ENCODE data around the gene SLC1A2. TPM values are rescaled to one million over a fixed set of nuclear protein-coding genes. Genes with fewer than 3 reads are reported as not detected.

SLC1A2 gene
- polyA plus RNA-seq, 1 experiment: 0.60 TPM

DNA sequence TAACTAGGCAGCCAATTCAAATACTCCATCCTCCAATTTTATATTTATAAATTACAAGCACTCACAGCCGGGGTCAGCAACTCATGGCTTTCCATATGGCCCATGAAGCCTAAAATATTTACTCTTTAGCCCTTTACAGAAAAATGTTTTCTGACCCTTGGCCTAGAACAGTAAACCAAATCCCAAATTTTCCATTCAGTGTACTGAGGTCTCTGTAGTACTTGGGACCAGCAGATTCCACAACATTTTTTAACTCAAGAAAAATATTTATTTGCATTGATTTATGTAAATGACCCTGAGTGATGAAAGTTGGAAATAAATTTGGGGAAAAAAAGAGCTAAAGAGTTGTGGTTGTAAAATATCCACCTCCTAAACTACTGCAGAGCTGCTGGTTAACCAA is 82.6 kb downstream of the SLC1A2 start:
- TF ChIP-seq CTCF (IDR thresholded peaks at IDR 0.05; ENCODE audit: insufficient read depth, low read depth, low read length): no peak
- CTCF ChIA-PET: interaction anchor here (0.6 to 3.0 kb wide), 9 partner anchors 8 to 117 kb away, joined by 3 to 10 read pairs (median 3); no protein-coding TSS in a partner anchor
- no peaks in the 10 kb centered on the region for H3K27me3 ChIP-seq (ENCODE audit: control insufficient read depth, insufficient read depth, low read length)
- POLR2A ChIA-PET: interaction anchor here (0.6 kb wide), 1 partner anchor 410 kb away, joined by 3 read pairs; no protein-coding TSS in a partner anchor
- no peak overlapping the region for H3K4me3 ChIP-seq (ENCODE audit: low read depth, low read length)
- H3K36me3 ChIP-seq (ENCODE audit: control insufficient read depth, insufficient read depth, low read length): no peaks in the 10 kb centered on the region
- no peak for DNase-seq (ENCODE audit: low read depth)

DNA sequence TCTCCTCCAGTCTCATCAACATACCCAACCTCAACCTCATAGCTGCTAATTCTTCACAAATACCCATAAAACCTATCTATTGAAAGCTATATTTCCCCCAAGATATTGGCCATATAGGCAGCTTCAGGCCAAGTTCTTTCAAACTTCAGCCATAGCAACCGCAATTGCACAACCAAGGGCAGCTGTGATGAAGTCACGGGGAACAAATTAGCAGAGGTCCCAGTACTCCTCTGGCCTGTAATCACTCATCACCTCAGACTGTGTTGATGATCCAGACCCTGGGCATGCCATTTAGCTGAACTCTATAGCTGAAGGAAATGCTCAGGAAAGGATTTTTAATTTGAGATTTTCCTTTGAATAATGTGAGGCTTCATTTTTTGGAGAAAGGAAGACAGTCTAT is 84.1 kb downstream of the SLC1A2 start:
- Histone ChIP-seq H3K4me3 (ENCODE audit: low read depth, low read length) (no peak overlapping the region), H3K36me3 (ENCODE audit: control insufficient read depth, insufficient read depth, low read length) (no peaks in the 10 kb centered on the region), H3K27me3 (ENCODE audit: control insufficient read depth, insufficient read depth, low read length) (no peaks in the 10 kb centered on the region)
- POLR2A ChIA-PET: no interaction called here
- no peak for DNase-seq (ENCODE audit: low read depth)
- CTCF ChIA-PET: interaction anchor here (1.2 to 3.0 kb wide), 3 partner anchors 8 to 25 kb away, joined by 3 to 10 read pairs (median 4); no protein-coding TSS in a partner anchor
- no peak for TF ChIP-seq CTCF (IDR thresholded peaks at IDR 0.05; ENCODE audit: insufficient read depth, low read depth, low read length)

DNA sequence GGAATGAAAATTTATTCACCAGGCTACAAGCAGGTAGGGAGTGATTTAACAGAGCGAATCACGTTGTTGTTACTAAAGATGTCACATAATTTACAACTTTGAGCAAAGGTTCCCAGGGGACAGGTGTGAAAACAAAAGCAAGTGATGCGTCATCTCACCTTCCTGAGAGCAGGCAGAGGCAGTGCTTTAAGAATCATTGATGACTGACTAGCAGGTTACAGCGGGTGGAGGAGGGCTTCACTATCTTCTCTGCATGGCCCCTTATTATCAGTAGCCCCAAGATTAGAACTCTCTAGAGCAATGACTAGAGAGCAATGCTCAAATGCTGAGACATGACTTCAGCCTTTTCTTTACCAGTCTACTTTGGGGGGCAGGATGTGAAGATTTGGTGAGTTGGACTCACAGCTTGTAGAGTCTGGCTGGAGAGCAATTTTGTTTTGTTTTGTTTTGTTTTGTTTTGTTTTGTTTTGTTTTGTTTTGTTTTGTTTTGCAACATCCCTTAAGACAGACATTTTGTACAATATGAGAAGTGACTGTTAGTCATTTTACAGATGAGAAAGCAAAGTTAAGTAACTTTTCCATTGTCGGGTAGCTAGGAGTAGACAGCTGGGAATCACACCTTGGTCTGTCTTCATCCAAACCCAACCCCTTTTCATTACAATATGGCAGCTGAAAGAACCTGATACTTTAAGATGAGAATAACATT is 84.8 kb downstream of the SLC1A2 start:
- POLR2A ChIA-PET: no interaction called here
- Histone ChIP-seq H3K36me3 (ENCODE audit: control insufficient read depth, insufficient read depth, low read length) (no peaks in the 10 kb centered on the region), H3K4me3 (ENCODE audit: low read depth, low read length) (no peak overlapping the region), H3K27me3 (ENCODE audit: control insufficient read depth, insufficient read depth, low read length) (no peaks in the 10 kb centered on the region)
- DNase-seq (ENCODE audit: low read depth): no peak
- TF ChIP-seq CTCF (IDR thresholded peaks at IDR 0.05; ENCODE audit: insufficient read depth, low read depth, low read length): no peak
- CTCF ChIA-PET: interaction anchor here (1.2 to 3.0 kb wide), 2 partner anchors 8 to 26 kb away, joined by 3 to 10 read pairs; no protein-coding TSS in a partner anchor

- TF ChIP-seq CTCF (IDR thresholded peaks at IDR 0.05; ENCODE audit: insufficient read depth, low read depth, low read length): no peak
- ChIA-PET POLR2A (no interaction called here), CTCF (interaction anchor here (1.1 to 1.2 kb wide), 2 partner anchors 9 to 13 kb away, joined by 3 read pairs; no protein-coding TSS in a partner anchor)
- Histone ChIP-seq H3K36me3 (ENCODE audit: control insufficient read depth, insufficient read depth, low read length) (no peaks in the 10 kb centered on the region), H3K27me3 (ENCODE audit: control insufficient read depth, insufficient read depth, low read length) (no peaks in the 10 kb centered on the region), H3K4me3 (ENCODE audit: low read depth, low read length) (no peak overlapping the region)
- no peak for DNase-seq (ENCODE audit: low read depth)
Measured at GRCh38 chr11:35332524-35332923, 86.8 kb downstream of the SLC1A2 start.

DNA sequence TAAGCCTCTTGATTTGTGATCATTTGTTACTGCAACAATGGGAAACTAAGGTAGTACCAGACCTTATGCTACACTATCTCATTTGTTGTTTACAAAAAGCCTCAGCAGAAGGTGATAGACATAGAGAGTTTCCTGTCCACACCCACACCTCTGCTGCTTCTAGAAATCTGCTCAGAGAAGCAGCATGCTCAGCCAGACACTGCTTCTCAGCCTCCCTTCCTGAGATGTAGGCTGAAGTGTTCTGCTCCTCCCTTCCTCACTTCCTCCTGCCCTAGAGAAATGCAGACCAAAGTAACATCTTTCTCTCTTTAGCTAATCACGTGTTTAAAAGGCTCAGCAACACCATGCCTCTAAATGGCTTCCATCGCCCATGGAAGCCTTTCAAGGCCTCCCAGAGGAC is 88.4 kb downstream of the SLC1A2 start:
- CTCF ChIA-PET: no interaction called here
- H3K4me3 ChIP-seq (ENCODE audit: low read depth, low read length): no peak overlapping the region
- H3K27me3 ChIP-seq (ENCODE audit: control insufficient read depth, insufficient read depth, low read length): no peaks in the 10 kb centered on the region

More for the DNA sequence above, 88.4 kb downstream of the SLC1A2 start:
- TF ChIP-seq CTCF (IDR thresholded peaks at IDR 0.05; ENCODE audit: insufficient read depth, low read depth, low read length): no peak
- H3K36me3 ChIP-seq (ENCODE audit: control insufficient read depth, insufficient read depth, low read length): no peaks in the 10 kb centered on the region
- DNase-seq (ENCODE audit: low read depth): no peak
- POLR2A ChIA-PET: interaction anchor here (0.5 kb wide), 1 partner anchor 10 kb away, joined by 3 read pairs; no protein-coding TSS in a partner anchor
